Stimulated activated CD4-positive, alpha-beta T cell treated with anti-CD3 and anti-CD28 coated beads, Interleukin-4, amount 100 ng/mL, for 4 hours (primary cell): ENCODE data around the gene DEPP1.

ENCODE experiments used
- DNase-seq, 2 experiments: peaks; one replicate each; pipeline ENCODE4 v3.0.0-alpha.2; 2020

The DEPP1 gene

GRCh38 chr10:44978213-44978569 lies 418 bp downstream of the DEPP1 start:
- DNase-seq, result no peak

GRCh38 chr10:44977287-44978212 lies 1.1 kb downstream of the DEPP1 start:
- no peak for DNase-seq

GRCh38 chr10:44976352-44977198 lies 2.0 kb downstream of the DEPP1 start:
- no peak for DNase-seq

- DNase-seq, result no peak
Measured at GRCh38 chr10:44975431-44976331, 2.9 kb downstream of the DEPP1 start.

- DNase-seq, result peak; percentile 37 to 62
Measured at GRCh38 chr10:44974628-44975430, 3.8 kb downstream of the DEPP1 start.

GRCh38 chr10:44974082-44974627 lies 4.5 kb downstream of the DEPP1 start:
- DNase-seq, result no peak

- DNase-seq, result no peak
Measured at GRCh38 chr10:44973323-44974081, 5.1 kb downstream of the DEPP1 start.

GRCh38 chr10:44972874-44973306 lies 5.7 kb downstream of the DEPP1 start:
- DNase-seq, result no peak

GRCh38 chr10:44971935-44972757 lies 6.5 kb downstream of the DEPP1 start:
- DNase-seq, result no peak

- DNase-seq, result no peak
Measured at GRCh38 chr10:44971434-44971833, 7.2 kb downstream of the DEPP1 start.

GRCh38 chr10:44970812-44971395 lies 7.7 kb downstream of the DEPP1 start:
- DNase-seq, result no peak

GRCh38 chr10:44969854-44970253 lies 8.8 kb downstream of the DEPP1 start:
- DNase-seq, result no peak

GRCh38 chr10:44968500-44969400 lies 9.9 kb downstream of the DEPP1 start:
- no peak for DNase-seq

- no peak for DNase-seq
Measured at GRCh38 chr10:44968091-44968490, 10.5 kb downstream of the DEPP1 start.

GRCh38 chr10:44967616-44968015 lies 11.0 kb downstream of the DEPP1 start:
- DNase-seq, result no peak

GRCh38 chr10:44966816-44967509 lies 11.6 kb downstream of the DEPP1 start:
- DNase-seq, result no peak

GRCh38 chr10:44966129-44966815 lies 12.3 kb downstream of the DEPP1 start:
- DNase-seq, result no peak
